Glutamatergic neuron (in vitro differentiated cells): ENCODE data around the gene SLC22A3. TPM values are rescaled to one million over a fixed set of nuclear protein-coding genes. Genes with fewer than 3 reads are reported as not detected.

Experiments
- DNase-seq: peaks from one replicate; pipeline ENCODE4 v3.0.0; 2022
- H3K27ac Mint-ChIP-seq: one replicate; pipeline ENCODE4 v1.8.0; 2020; ENCODE audit warnings: mild to moderate bottlenecking, mixed read lengths, inconsistent platforms; ENCODE audit not compliant: unreplicated experiment
- H3K27me3 Mint-ChIP-seq: one replicate; pipeline ENCODE4 v1.8.0; 2020; ENCODE audit warnings: mild to moderate bottlenecking, moderate library complexity, mixed read lengths, inconsistent platforms; ENCODE audit not compliant: unreplicated experiment
- H3K36me3 Mint-ChIP-seq: one replicate; pipeline ENCODE4 v1.8.0; 2020; ENCODE audit warnings: mild to moderate bottlenecking, mixed read lengths, inconsistent platforms; ENCODE audit not compliant: unreplicated experiment
- H3K4me1 Mint-ChIP-seq: one replicate; pipeline ENCODE4 v1.8.0; 2020; ENCODE audit warnings: mild to moderate bottlenecking, low read depth, mixed read lengths, inconsistent platforms; ENCODE audit not compliant: unreplicated experiment
- H3K4me3 Mint-ChIP-seq: one replicate; pipeline ENCODE4 v1.8.0; 2020; ENCODE audit warnings: mild to moderate bottlenecking, mixed read lengths, inconsistent platforms; ENCODE audit not compliant: unreplicated experiment
- H3K9me3 Mint-ChIP-seq: one replicate; pipeline ENCODE4 v1.8.0; 2020; ENCODE audit warnings: mild to moderate bottlenecking, moderate library complexity, mixed read lengths, inconsistent platforms; ENCODE audit not compliant: unreplicated experiment
- total RNA-seq: library from RNA; stranded (reverse); fragmentation: NEBNext Ultra II Directional; extraction: Animal tissue kit (Norgen Biotek cat#: 25700); gene quantifications from one replicate; pipeline ENCODE4 v1.2.1, GENCODE V29; 2021; ENCODE audit not compliant: unreplicated experiment
- TF ChIP-seq, protein P1 (sequence below): fragments of 200-600 bp; sonication (generic); IDR thresholded peaks from one replicate; pipeline ENCODE4 v1.5.0; 2021; ENCODE audit not compliant: partially characterized antibody, unreplicated experiment

The SLC22A3 gene
- total RNA-seq, 1 donor from 2014 or later = not detected

DNA sequence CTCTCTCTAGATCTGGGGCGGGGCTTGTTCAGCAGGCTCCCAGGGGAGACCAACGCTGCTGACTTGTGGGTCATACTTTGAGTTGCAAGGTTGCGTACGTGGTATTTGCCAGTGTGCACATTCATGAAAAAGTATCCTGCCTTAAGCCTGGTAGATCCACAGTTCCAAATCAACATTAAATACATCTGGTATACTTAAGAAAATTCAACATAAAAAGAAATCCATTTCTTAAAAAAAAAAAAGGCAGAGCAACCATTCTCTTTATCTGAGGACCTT, 81.4 kb downstream of the SLC22A3 start:
- no peaks in the 10 kb centered on the region for H3K27me3 Mint-ChIP-seq
- H3K27ac Mint-ChIP-seq = no peak overlapping the region
- DNase-seq = peak; percentile 40
- H3K4me3 Mint-ChIP-seq = no peak overlapping the region
- TF ChIP-seq, protein P1, sequence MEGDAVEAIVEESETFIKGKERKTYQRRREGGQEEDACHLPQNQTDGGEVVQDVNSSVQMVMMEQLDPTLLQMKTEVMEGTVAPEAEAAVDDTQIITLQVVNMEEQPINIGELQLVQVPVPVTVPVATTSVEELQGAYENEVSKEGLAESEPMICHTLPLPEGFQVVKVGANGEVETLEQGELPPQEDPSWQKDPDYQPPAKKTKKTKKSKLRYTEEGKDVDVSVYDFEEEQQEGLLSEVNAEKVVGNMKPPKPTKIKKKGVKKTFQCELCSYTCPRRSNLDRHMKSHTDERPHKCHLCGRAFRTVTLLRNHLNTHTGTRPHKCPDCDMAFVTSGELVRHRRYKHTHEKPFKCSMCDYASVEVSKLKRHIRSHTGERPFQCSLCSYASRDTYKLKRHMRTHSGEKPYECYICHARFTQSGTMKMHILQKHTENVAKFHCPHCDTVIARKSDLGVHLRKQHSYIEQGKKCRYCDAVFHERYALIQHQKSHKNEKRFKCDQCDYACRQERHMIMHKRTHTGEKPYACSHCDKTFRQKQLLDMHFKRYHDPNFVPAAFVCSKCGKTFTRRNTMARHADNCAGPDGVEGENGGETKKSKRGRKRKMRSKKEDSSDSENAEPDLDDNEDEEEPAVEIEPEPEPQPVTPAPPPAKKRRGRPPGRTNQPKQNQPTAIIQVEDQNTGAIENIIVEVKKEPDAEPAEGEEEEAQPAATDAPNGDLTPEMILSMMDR = no peak
- no peaks in the 10 kb centered on the region for H3K9me3 Mint-ChIP-seq
- no peaks in the 10 kb centered on the region for H3K36me3 Mint-ChIP-seq
- H3K4me1 Mint-ChIP-seq = peaks cover 14% of the 10 kb centered on the region

DNA sequence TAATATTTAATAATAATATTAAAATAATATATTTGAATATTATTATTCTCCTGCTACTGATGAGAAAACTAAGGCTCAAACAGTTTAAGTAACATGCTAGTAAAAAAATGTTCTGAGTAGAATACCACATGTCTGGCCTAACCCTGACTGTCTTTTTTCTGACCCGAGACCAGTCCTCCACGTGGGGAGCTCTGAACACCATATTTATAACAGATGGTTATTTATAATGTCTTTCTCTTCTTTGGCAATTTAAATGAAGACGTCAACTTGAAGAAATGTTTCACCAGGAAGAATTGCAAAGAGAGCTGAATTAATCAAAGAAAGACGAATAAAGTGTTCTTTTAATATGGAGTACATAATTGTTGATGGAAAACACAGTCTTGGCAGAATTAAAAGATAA, 82.0 kb downstream of the SLC22A3 start:
- TF ChIP-seq, protein P1 = no peak
- H3K27me3 Mint-ChIP-seq = no peaks in the 10 kb centered on the region

DNA sequence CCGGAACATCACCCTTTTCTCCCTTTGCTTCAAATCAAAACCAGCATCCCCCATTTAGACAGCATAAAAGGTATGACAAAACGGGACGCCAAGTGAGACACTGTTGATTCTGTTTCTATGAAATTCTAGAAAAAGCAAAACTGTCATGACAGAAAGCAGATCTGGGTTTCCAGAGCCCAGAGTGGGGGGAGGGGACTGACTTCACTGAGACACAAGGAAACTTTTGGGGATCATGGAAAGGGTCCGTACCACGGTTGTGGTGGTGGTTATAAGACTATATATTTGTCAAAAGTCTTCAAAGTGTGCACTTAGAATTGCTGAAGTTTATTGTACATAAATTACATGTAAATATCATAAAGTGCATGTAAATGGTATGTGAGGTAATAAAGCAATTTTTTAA, 82.6 kb downstream of the SLC22A3 start:
- Mint-ChIP-seq H3K4me3 (no peak overlapping the region), H3K27me3 (no peaks in the 10 kb centered on the region), H3K4me1 (peaks cover 14% of the 10 kb centered on the region), H3K27ac (no peak overlapping the region), H3K9me3 (no peaks in the 10 kb centered on the region), H3K36me3 (no peaks in the 10 kb centered on the region)
- DNase-seq = no peak
- TF ChIP-seq, protein P1 = no peak

More for the DNA sequence above, 82.0 kb downstream of the SLC22A3 start:
- Mint-ChIP-seq H3K4me1 (peaks cover 14% of the 10 kb centered on the region), H3K27ac (no peak overlapping the region), H3K36me3 (no peaks in the 10 kb centered on the region), H3K9me3 (no peaks in the 10 kb centered on the region), H3K4me3 (no peak overlapping the region)
- DNase-seq = no peak

DNA sequence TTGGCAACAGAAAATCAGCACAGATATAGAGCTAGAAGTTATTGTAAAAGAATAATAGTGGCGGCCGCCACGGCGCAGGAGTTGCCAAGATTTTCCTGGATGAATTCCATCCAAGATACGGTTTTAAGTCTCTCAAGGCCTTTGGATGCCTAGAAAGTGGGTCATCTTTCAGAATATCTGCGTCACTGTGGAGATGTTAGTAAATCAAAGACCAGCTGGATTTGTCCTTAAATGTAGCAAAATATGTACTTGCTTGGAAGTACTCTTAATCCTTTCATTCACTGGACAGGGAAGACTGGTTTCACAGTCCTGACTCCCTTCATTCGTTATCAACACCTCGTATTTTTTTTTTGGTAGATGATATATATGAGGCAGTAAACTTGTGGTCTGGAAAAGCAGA, 83.0 kb downstream of the SLC22A3 start:
- Mint-ChIP-seq H3K27me3 (no peaks in the 10 kb centered on the region), H3K36me3 (no peaks in the 10 kb centered on the region)

DNA sequence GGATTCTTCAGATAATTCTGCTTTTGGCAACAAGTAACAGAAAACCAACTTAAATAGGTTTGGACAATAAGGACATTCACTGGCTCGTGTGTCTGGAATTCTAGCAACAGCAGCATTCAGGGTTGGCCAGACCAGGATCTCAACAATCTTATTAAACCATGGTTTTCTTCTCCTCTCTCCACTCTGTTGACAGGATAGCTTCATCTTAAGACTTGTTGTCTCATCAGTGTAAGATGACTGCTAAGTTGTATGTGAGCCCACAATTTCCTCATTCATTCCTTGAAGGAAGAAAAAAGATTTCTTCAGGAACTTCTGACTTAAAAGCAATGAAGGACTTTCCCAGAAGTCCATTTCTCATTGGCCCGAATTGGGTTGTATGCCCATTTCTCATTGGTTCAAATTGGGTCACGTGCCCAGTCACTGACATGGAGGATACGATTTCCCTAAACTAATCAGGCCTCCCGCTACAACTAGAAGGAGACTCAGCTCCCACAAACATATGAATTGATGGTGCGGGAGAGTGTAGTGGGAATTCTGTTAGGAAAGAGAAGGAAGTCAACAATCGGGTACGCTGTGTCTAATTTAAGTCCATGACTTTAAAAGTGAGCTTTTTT, 83.7 kb downstream of the SLC22A3 start:
- no peak overlapping the region for H3K27ac Mint-ChIP-seq
- TF ChIP-seq, protein P1 = no peak
- no peaks in the 10 kb centered on the region for H3K27me3 Mint-ChIP-seq
- H3K9me3 Mint-ChIP-seq = no peaks in the 10 kb centered on the region
- DNase-seq = no peak
- peaks cover 14% of the 10 kb centered on the region for H3K4me1 Mint-ChIP-seq
- H3K36me3 Mint-ChIP-seq = no peaks in the 10 kb centered on the region
- no peak overlapping the region for H3K4me3 Mint-ChIP-seq

More for the DNA sequence above, 83.0 kb downstream of the SLC22A3 start:
- Mint-ChIP-seq H3K4me3 (no peak overlapping the region), H3K9me3 (no peaks in the 10 kb centered on the region), H3K4me1 (peaks cover 14% of the 10 kb centered on the region), H3K27ac (no peak overlapping the region)
- DNase-seq = no peak
- TF ChIP-seq, protein P1 = no peak
